ENCODE results near the gene SLC8A3.

SLC8A3 gene

GRCh38 chr14:70064136-70064865 lies 124.5 kb downstream of the SLC8A3 start:
- no peak for DNase-seq

DNA sequence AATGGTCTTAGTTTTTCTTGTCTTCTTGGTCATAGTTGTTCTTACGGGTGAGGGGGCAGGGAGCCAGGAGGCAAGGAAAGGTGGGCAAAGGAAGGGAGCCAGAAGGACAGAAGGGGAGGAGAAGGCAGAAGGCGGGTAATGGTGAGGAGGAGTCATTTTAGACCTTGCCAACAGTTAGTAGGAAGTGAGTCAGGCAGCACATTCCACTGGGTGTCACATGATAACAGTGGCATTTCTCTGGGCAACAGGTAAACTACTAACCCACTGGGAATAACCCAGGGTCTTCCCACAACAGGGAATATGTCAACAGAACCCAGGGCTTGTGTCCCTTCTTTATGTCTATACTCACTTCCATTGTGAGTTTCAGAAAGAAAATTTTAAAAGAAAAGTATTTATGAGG lies 127.6 kb downstream of the SLC8A3 start:
- no peak for DNase-seq

GRCh38 chr14:70059545-70059944 lies 129.2 kb downstream of the SLC8A3 start:
- DNase-seq: no peak

DNA sequence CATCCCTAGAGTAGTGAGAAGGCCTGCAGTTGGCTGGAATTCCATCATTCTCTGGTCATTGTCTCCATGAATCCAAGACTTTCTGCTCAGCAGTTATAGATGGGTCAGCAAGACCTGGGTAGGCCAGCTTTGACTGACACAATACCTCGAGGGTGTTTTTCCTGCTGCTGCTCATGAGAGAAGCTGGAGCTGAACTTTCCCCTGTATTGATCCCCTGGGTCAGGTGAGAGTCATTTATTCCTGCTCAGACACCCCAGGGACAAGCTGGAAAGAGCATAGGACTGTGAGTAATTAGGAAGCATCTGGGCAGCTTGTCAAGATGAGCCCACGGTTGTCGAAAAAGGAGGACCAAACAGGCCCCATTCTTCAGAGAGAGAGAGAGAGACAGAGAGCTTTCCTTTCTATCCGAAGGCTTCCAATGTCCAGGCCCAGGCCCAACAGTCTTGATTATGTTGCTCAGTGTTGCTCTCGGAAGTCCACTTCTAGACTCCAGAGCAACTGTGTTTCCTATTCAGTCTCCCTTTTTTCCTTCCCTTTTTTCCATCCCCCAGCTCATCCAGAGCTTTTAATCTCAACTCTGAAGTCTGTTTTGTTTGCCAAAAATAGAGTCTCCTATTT lies 131.1 kb downstream of the SLC8A3 start:
- no peak for DNase-seq

DNA sequence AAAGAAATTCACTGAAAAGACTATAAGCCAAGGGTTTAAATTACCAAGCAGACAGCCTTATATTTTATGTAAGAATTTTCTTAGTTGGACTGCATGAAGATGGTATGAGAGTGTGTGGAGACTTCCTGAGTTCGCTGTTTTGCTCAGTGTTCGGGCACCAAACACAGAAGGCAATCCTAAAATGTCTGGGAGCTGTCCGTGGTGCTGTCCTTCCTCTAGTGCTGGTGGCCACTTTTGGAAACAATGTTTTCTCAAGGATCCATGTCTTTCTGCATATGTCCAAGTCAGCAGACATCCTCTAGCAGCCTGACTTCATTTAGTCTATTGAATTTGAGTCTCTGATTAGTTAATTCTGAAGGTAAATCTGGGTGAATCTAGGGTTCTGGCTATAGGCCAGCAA lies 135.8 kb downstream of the SLC8A3 start:
- no peak for DNase-seq

DNA sequence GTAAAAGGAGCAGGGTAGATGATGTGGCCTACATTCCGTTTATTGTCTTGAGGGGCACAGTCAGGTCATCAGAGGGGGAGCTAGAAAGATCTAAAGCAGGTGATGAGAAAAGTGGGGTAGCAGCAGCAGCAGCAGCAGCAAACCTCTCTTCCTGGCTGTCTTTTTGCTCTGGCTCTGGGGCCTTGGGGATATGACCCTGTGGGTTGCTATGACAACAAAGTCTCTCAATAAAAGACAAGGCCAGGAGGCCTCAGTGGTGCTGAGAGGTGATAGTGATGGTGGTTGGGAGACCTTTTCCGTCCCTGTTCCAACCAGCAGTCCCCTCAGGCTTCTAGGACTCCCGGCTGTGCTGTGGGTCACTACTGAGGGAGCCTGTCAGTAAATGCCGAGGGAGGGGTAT lies 138.6 kb downstream of the SLC8A3 start:
- no peak for DNase-seq

DNA sequence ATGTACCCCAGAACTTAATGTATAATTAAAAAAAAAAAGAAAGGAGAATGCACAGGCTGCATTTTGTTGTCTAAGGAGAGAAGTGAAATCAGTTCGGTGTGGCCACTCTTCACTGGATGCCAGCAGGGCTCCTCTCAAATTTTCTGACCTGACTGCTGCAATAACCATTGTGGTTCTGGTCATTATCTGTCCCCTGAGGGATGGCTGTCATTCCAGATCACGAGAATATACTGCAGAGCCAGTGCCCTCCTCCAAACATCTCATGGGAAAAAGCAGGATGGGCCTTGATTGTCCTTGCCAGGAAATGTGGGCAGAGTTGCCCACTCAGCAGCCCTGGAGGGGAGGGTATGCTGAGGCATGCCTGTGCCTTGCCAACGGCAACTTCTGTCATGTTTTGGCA lies 139.1 kb downstream of the SLC8A3 start:
- no peak for DNase-seq

DNA sequence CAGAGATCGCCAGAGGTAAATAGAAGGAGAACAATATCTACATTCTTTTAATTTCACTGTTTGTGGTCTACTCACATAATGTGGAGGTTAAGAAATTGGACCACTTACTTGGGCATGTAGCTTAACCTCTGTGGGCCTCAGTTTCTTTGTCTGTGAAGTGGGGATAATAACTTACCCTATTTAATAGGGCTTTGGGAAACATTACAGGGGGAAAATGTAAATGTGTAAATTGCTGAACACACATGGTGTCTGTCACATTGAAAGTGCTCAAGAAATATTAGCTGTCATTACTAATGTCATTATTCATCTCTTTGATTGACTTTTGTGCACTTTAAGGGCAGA lies 140.5 kb downstream of the SLC8A3 start:
- DNase-seq: no peak

DNA sequence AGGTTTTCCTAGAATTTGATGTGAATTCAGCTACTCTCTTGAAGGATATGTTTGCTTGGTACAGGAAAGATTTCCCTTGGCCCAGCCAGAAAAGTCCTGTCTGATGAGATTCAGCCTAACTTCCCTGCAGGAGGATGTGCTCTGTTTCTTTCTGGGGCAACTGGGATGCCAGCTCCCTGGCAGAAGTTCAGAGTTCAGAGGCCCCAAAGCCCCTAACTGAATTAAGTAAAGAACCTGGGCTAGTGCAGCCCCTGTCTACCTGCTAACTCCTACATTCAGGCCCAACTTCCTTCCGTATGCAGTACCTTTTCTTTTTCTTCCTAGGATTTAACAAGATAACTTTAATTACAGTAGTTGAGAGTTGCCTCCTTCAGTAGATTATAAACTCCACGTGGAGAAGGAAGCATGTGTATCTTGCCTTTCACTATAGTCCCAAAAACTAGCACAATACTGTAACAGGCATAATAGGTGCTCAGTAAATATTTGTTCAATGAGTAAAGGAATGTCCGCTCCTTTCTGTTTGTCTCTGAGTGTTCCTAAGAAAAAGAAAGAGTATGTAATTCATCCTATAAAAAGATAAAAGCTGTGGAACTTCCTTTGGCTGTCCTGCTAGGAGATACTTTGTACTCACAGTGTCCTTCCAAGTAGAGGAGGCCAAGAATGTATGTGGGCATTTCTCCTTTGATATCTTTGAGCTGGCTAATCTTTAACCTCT lies 141.0 kb downstream of the SLC8A3 start:
- DNase-seq: no peak

DNA sequence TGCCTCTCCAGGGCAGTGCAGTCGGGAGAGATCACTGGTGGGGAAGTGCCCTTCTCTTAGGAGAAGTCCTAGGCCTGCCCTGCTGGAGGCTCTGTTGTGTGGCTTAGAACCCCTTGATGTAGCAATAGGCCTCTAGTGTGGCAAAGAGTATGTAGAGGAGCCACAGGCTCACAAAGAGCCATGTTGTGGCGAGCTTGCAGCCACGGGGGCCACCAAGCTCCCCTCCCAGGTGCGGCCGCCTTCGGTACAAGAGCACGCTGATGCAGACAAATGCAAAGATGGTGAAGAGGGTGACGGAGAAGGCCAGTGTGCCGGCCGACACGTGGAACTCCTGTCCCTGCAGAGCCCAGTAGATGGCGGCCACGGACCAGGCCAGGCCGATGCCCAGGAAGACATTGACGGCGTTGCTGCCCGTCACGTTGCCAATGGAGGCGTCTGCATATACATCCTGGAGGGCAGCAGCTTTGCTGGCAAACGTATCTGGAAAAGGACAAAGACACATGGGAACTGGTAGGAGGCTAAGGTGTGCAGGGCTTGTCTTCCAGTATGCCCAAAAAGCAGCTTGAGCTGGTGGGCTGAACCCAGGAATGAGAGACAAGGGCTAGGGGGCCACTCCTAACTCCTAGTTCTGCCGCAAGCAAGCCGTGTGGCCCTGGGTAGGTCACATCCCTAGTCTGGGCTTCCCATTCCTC lies 142.8 kb downstream of the SLC8A3 start:
- DNase-seq: no peak

GRCh38 chr14:70045310-70045709 lies 143.4 kb downstream of the SLC8A3 start:
- DNase-seq: no peak

DNA sequence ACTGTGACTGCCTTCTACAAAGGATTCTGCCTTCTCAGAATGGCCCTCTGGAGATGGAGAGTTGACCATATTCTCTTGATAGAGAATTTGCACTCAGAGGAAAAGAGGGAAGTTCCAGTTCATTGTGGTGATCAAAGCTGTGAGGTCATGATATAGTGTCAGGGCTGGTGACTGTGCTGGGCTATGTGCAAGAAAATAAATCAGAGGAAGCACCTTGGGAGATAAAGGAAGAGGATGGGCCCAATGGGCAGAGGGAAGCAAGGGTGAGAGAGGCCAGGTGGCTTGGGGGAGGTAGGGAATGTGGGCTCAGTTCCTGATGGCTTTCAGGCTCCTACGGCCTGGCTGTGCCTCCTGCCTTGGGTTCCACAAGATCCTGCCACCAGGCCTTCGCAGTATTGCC lies 145.8 kb downstream of the SLC8A3 start:
- no peak for DNase-seq

DNA sequence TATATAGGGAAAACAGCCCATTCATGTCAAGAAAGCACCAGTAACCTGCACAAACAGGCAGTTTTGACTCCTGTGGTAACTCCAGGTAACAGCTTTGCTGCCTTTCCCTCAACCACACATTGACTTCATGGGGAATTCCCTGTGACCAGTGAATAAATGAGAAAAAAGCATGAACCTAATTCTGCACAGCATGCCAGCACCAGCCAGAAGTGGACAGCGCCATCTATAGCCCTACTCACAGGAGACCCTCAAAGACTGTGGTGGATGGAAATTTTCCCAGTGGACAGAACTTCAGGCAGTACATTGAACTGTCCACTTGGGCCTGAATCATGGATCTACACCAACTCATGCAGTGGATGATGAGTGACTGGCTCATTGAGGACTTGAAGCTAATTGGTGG lies 152.1 kb downstream of the SLC8A3 start:
- no peak for DNase-seq

GRCh38 chr14:70034257-70034656 lies 154.5 kb downstream of the SLC8A3 start:
- DNase-seq: no peak

- no peak for DNase-seq
These were observed 155.2 kb downstream of the SLC8A3 start for GRCh38 chr14:70033561-70033960.

DNA sequence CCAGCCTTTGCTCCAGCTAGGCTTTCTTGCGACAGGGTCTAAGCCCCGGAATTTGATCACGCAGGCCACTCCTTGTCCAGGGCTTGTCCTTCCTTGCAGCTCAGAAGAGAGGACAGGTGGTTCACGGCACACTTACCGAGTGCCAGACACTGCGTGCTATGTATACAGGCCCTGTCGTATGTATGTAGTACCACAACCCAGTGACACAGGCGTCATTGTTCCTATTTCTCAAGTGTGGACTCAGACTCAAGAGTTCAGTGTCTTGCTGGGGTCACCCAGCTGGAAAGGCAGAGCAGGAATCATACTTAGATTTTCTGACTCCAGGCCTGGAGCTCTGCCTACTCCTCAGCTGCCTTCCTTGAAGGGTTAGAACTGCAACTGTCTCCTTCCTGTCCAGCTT lies 155.6 kb downstream of the SLC8A3 start:
- DNase-seq: no peak

- DNase-seq: no peak
These were observed 156.3 kb downstream of the SLC8A3 start for GRCh38 chr14:70032447-70032846.

DNA sequence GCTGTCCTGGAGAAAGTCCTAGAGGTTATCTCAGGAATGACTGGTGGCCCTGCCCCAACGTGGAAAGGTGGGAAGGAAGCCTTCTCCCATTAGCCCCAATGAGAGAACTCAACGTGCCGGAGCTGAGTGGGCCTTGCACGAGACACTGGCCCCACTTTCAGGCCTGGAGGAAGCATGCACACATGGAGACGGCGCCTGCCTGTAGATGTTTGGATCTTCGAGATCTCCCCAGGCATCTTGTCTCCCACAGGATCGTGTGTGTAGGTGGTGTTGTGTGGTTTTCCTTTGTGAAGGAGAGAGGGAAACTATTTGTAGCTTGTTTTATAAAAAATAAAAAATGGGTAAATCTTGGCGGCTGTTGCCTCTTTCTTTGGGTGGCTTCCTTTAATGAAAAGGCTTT lies 156.7 kb downstream of the SLC8A3 start:
- no peak for DNase-seq

DNA sequence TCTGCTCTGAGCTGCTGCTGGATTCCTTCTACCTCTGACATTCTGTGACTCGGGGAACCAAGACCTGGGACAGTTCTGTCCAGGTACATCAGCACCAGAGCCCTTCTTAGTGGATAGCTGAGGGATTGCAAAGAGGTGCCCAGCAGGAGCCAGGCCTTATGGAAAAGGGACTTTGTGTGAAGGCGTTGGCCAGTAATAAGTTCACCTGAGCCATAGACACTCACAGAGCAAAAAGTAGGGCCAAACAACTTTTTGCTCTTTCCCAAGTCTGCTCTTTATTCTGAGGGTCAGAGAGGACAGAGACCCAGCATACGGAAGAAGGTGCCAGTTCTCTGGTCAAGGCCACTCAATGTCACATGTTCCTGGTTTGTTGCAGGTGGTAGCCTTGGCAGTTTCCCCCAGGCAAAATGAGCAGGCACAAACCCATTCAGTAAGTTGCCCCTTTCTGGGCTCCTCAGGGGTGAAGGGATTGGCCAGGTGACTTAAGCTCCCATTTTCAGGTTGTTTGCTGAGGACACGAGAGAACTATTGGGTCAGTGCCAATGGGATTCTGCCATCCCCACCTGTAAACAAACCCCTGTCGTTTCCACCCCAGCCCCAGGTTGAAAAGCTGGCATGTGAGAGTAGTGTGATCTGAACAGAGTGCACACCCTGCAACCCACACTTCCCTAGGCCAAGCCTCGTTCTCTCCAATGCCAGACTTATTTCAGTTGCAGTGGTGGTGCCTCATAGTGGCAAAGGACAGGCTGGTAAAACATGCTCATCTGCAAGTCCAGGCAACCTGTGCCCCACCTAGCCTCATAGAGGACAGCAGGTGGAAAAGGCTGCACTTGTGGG lies 159.2 kb downstream of the SLC8A3 start:
- DNase-seq: no peak

DNA sequence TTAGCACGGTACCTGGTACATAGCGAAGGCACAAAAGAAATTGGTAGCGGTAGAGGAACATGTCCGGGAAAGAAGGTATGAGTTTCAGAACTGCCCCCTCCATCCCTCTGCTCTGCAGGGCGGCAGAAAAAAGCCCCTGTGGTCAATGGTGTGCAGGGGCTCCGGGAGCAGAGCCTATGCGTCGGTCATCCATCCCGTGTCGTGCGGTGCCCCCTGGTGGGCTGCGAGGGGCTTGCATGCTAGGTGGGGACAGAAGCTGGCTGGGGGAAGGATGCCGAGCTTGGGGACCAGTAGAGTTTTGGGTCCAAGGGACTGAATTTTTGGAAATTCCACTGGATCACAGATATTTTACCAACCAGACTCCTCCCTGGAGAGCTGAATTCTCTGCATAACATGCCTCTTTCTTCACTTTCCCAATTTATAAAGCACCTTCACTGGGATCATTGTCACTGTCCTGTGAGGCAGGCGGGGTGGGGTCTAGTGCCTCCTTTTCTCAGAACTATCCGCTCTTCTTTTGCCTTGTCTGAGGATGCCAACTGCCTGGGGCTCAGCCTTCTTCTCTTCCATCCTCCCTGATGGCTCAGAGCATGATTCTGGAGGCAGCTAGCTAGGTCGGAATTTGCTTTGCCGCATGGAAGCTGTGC lies 160.8 kb downstream of the SLC8A3 start:
- DNase-seq: peak; percentile 14

GRCh38 chr14:70023871-70024270 lies 164.9 kb downstream of the SLC8A3 start:
- no peak for DNase-seq

- DNase-seq: no peak
These were observed 165.8 kb downstream of the SLC8A3 start for GRCh38 chr14:70022771-70023445.

Measured in central memory CD4-positive, alpha-beta T cell (primary cell).